GM19467 (cell line): ENCODE results near the gene MED13L.
"Not testable (repeated sequence)": the region's sequence is repeated elsewhere in the genome, so short reads cannot be mapped to it uniquely, and the experiment has no call there.

Experiments
- ATAC-seq: cut with Tn5 transposase; IDR thresholded peaks from one replicate; pipeline ENCODE4 v1.9.1; 2021; ENCODE audit warnings: mild to moderate bottlenecking, moderate library complexity; ENCODE audit not compliant: unreplicated experiment

The MED13L gene

DNA sequence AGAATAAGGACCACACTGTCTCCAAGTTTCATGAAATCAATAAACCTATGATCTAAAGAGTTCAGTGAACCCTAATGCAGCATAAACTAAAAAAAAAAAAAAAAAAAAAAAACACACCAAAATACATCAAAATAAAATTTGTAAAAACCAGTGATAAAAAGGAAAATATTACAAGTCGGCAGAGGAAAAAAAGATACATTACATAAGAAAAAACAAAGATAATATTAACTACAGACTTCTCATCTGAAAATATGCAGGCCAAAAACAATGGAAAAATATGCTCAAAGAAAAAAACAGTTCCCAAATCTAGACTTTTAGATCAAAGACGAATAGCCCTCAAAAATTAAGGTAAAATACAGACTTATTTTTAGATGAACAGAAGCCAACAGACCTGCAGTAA is 27.6 kb downstream of the MED13L start:
- no peak for ATAC-seq

DNA sequence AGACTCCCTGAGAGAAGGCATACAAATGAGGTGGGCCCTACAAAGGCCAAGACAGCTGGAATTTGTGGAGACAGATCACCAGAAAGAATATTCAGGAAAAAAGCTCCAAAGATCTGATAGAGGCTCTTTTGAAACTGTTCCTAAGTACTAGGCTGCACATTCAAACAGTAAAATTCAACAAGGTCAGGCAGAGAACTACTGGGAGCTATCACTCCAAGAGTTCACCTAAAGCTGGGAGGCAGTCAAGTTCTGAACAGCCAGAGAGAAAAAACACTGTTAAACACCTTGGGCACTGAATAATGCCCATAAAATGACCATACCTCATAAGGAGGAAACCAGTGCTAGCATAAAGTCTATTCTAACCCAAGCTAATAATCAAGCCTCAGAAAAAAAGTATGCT is 28.6 kb downstream of the MED13L start:
- ATAC-seq: no peak

DNA sequence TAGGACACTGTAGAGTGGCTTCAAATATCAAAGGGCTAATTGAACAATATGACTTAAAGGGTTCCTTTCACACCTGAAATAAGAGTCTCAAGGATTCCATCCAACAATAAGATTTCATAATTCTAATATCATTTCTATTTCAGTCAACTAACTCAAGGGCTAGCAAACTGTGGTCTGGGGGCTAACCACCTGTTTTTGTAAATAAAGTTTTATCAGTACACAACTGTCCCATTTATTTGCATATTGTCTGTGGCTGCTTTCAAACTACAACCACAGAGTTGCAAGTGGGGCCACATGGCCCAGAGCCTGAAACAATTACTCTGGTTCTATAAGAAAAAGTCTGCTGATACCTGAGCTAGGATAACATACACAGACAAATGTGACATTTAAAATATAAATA is 29.1 kb downstream of the MED13L start:
- ATAC-seq: no peak

DNA sequence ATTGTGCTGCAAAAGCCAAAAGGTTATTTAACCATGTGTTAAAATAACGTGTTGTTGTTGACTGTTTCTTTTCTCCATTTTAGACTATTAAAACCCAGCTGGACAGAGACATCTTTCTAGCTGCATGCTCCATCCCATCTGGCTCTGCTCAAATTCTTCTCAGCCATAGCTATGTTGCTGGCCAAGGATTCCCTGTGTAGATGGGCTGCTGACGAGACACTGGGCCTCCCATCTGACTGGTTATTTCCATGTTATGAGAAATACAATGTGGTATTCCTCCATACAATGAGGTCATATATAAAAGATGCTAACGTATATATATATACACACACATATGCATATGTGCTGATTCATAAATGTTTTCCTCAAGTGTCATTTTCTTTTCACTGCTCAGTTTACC is 30.1 kb downstream of the MED13L start:
- ATAC-seq: no peak

DNA sequence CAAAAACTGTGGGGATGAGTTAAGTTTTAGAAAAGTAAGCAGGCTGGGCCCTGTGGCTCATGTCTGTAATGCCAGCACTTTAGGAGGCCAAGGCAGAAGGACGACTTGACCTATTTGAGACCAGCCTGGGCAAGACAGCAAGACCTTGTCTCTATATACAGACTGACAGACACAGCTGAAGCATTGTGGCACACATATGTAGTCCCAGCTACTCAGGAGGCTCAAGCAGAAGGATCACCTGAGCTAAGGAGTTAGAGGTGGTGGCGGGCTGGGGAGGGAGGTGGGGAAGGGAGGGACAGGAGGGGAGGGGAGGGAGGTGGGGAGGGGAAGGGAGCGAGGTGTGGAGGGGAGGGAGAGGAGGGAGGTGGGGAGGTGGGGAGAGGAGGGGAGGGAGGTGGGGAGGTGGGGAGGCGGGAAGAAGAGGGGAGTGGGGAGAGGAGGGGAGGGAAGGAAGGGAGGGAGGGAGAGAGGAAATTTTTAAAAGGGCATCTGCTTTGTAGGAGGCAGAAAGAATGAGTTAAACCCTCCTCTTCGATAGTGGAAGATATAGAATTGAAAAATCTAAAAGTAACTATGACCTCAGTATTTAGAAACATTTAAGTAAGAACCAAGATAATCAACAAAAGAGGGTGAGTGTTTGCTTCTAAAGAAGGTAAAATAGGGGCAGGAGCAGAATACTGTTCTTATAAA is 30.9 kb downstream of the MED13L start:
- no peak for ATAC-seq

DNA sequence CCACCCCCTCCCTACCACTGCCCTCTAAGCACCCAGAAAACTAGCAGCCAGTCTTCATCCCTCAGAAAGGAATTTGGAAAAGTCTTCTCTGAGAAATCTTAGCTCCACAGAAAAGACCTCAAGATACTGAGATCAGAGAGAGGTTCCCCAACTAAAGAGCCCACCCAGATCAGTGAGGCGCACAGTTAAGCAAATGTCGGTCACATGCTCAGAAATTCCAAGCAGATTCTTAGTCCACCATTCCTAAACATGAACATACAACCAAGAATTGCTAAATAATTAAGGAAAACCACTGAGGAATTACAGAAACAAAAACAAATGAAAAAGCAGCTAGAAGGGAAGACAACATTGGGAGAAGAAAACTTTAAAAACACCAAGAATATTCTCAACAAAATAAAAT is 32.3 kb downstream of the MED13L start:
- no peak for ATAC-seq

DNA sequence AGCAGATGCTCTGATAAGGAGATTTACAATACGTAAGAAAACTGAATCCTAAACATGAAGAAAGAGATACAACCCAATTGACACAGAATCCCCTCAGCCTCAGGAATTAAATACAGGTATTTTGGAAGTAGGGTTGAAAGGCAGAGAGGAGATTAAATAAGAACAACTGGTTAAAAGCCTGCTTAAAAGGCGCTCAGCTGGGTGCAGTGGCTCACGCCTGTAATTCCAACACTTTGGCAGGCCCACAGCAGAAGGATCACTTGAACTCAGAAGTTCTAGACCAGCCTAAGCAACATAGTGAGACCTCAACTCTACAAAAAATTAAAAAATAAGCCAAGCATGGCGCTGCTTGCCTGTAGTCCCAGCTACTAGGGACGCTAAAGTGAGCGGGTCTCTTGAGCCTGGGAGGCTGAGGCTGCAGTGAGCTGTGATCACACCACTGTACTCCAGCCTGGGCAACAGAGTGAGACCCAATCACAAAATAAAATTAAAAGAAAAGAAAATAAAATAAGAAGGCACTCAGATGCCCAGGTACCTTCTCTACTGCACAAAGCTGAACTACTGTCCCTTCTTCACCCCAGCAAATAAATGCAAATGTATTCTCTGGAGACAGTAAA is 32.9 kb downstream of the MED13L start:
- no peak for ATAC-seq

DNA sequence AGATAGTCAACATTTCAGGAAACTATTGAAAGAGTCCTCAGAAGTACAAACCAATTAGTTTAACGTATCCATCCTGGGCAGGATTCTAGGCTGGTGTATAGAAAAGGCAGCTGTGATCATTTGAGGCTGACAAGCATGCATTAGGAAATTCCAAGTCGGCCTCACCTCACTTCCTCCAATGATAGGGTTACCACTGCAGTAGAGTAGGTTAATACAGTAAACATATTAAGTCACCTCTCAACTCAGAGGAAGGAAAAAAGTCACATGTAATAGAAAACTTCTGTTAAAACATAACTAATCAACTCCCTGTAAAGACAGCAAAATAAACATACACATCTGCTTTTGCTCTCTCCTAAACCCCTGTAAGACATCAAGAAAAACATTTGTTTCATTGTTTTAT is 33.5 kb downstream of the MED13L start:
- ATAC-seq: no peak

DNA sequence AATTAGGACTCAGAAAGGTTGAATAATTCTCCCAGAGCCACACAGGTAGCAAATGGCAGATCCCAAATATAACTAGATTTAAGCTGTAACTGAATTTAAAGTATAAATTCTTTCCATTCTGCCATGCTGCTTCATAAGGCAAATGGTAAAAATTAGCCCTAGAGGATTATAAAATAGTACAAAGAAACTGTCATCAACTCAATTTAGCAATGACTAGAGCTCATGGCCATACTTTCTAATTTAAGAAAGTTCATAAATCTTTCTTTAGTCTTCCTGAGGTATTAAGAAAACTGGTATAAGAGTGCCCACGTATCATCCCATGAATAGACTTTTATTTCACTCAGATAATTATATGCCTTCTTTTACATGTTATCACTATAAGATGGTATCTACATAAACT is 34.8 kb downstream of the MED13L start:
- ATAC-seq: no peak

DNA sequence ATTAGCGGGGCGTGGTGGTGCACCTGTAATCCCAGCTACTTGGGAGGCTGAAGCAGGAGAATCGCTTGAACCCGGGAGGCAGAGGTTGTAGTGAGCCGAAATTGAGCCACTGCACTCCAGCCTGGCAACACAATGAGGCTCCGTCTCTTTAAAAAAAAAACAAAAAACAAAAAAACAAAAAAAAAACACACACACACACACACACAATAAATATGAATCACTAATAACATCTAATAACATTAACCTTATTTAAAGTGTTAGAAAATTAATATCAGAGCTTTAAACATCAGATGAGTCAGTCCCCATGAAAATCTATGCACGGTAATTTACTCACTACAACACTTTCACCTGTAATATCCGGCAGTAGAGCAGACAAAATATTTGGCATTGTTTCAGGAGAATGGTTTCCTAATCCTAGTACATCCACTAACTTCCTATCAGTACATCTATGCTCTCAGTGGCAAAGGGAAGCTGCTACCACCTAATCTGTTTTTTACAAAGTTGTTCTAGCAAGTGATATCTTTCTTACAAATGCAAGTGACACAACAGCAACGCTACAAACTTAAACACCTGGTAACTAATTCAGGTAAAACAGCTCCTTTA is 36.2 kb downstream of the MED13L start:
- ATAC-seq: no peak

DNA sequence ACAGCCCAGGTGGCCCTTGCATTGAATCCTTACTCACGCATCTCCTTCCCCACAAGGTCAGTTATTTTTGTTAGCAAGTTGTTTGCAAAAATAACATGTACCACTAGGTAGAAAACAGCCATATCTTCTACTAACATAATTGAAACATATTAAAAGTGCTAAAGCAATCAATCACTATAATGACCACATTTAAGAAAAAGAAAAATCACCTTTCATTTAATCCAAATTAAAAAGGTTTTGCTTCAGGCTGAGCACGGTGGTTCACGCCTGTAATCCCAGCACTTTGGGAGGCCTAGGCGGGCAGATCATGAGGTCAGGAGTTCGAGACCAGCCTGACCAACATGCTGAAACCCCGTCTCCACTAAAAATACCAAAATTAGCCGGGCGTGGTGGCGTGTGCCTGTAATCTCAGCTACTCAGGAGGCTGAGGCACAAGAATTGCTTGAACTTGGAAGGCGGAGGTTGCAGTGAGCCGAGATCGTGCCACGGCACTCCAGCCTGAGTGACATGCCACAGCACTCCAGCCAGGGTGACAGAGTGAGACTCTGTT is 38.8 kb downstream of the MED13L start:
- ATAC-seq: not testable (repeated sequence)

DNA sequence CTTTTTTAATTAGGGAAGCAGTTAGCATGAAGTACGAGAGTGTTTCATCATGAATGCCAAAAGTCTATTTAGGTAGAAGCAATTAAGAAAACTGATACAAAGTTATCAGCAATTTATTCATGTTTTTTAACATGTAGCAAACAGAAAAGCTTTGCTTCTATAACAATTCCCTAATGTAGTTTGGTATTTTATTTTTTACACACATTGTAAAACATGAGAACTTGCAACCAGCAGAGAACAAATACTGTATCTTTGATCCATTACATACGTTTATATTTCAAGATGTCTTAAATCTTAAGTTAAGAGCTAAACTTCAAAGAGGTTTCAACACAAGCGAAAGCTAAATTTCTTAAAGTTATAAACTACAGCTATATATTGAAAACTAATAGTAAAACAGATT is 39.3 kb downstream of the MED13L start:
- no peak for ATAC-seq

DNA sequence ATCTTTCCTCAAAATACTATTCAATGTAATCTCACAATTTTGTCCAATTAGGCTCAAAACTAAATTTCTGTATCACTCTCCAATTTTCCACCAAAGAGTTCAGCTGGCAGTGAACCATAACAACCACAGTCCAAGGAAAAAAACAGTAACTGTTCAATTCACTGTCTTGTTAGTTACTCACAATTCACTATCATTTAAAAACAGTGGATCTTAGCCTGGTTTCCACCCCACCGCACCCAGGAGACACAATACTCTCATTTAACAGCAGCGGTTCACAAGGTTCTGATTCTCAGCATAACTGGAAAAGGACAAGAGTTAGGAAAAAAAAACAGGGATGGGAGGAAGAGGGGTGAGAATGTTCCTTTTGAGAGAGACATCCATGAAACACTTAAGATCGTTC is 40.5 kb downstream of the MED13L start:
- no peak for ATAC-seq

DNA sequence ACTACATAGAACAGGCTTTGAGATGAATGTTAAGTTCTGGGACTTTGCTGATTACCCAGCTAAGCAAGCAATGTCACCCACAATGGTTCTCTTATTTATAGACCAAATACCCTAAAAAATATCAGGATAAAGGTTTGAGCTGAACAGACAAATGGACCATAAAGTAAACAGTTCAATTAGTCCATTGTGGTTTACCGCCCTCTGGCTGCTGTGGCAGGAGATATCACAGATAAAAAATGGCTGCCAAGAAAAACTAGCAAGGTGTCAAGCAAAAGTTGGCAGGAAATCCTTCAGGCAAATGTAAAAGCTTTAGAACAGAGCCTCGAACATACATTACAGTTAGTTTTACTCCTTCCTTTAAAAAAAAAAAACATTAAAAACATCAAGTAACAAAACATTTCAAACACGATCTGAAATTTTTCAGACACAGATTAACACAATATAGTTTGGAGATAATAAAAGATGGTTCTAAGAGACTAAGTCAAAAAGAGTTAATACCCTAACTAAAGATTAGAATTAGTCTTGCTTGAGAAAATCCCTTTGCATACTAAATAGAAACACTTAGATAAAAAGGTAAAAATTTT is 41.3 kb downstream of the MED13L start:
- no peak for ATAC-seq

DNA sequence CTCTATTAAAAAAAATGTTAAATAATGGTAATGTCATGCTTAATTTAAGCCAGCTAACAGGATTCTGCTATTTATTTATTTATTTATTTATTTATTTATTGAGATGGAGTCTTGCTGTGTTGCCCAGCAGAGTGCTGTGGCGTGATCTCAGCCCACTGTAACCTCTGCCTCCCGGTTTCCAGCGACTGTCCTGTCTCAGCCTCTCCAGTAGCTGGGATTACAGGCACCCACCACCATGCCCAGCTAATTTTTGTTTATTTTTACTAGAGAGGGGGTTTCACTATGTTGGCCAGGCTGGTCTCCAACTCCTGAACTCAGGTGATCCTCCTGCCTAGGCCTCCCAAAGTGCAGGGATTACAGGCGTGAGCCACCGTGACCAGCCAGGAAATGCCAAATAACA is 43.3 kb downstream of the MED13L start:
- ATAC-seq: not testable (repeated sequence)

DNA sequence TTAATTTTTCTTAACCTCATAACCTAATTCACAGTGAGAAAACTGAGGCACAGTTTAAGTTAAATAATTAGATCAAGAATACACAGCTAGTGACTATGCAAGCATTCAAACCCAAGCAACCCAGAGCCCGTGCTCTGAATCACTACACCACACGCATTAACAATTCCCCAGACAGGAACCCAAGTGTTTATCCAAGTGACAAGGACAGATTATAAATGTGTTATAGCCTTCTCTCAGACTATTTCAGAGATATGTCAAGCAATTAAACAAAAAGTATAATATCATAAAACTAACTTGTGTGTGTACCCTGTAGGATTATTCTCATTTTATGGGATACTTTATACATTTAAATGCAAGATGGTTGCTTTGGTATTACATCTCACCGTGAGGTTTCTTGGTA is 43.8 kb downstream of the MED13L start:
- ATAC-seq: no peak

DNA sequence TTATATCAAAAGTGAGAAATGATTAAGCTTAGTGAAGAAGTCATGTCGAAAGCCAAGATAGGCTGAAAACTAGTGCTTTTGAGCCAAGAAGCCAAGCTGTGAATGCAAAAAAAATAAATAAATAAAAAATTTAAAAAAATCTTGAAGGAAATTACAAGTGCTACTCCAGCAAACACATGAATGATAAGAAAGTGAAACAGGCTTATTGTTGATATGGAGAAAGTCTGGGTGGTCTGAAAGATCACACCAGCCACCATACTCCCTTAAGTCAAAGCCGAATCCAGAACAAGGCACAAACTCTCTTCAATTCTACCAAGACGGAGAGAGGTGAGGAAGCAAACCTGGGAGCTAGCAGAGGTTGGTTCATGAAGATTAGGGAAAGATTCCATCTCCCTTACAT is 49.7 kb downstream of the MED13L start:
- no peak for ATAC-seq

DNA sequence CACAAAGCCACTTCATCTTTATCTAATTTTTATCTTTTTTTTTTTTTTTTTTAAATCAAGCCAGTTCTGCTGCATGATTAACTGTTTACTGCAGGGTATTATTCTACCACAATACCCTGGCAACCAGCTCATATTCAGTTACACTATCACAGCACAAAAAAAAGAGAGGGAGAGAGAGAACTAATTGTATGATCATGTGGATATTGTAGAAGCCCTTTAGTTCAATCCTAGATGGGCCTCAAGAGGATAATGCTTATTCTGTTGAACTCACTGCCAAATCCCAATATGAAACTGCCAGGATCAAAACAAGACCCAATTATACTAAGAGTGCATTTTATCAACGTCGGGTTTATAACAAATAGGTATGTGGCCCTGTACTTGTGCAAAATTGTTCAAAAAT is 51.5 kb downstream of the MED13L start:
- ATAC-seq: no peak

DNA sequence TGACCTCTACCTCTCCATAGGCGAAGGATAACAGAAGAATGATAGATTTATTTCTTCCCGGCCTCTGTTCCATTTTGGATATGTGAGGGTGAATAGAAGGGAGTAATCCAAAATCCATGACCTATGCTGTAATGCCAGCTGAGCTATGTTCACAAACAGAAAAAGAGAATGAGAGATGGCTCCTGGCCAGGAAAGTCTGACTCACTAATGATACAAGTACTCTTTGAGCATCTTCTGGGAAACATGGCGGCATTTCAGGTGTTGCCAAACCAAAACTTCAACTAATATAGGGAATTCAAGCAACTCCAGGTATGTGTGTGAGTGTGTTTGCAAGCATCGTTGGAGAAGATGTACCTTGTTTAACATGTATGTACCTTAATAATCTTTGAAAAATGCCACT is 55.1 kb downstream of the MED13L start:
- ATAC-seq: no peak

DNA sequence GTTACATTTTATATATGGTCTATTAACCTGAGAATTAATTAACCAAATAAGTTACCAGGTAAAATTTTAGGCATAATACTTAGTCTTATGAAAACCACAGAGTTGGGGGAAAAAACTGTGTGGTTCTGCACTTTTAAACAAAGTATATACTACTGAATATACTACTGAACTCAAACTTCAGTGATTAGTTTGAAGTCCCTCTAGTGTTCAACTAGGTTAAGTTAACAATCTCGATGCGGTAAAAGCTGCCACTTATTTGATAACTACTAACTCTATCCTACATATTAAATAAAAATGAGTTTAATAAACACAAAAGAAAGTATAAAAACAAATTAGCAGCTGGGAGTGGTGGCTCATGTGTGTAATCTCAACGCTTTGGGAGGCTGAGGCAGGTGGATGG is 56.7 kb downstream of the MED13L start:
- no peak for ATAC-seq

DNA sequence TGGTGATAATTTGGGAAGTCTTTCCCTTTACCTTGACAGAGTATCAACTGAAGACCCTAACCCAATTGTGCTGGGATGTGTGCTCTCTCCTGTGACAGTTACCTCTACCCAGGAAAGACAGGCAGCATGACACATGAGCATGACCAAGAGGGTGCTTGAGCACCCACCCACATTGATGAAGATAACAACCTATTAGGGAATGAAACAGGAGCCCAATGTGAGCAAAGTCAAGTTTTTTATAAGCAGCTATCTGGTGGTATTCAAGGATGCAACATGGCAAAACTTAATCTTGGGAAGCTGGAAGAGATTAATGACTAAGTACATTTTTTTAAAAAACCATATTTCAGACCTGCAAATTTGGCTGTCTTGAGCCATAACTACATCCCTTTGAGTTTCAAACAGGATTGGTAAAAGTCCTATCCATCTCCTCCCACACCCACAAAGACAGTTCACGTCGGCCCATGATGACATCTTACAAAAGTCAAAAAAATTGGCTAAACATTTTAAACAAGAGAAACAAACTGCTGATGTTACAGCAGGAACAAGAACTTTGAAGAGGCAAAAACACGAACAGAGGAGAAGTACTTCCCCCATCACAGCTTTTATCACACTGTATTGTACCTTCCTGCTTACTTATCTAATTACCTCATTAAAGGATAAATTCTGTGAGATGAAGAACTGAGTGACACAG is 60.3 kb downstream of the MED13L start:
- ATAC-seq: no peak
